Upper lobe of right lung (tissue), 1 donor: ENCODE measurements around the gene CKAP5. TPM values are rescaled to one million over a fixed set of nuclear protein-coding genes. Genes with fewer than 3 reads are reported as not detected.

Experiments
- ATAC-seq: fragments of 200-7000 bp; cut with Tn5 transposase; one replicate; pipeline ENCODE4 v1.9.1; 2020; ENCODE audit warnings: mild to moderate bottlenecking, moderate library complexity
- DNase-seq: peaks from one replicate; pipeline ENCODE4 v3.0.0-alpha.2; 2020
- H3K27ac ChIP-seq: fragments of 200-600 bp; one replicate; pipeline ENCODE4 v1.8.0; 2022
- H3K27me3 ChIP-seq: fragments of 200-600 bp; one replicate; pipeline ENCODE4 v1.8.0; 2022; ENCODE audit warnings: mild to moderate bottlenecking
- H3K36me3 ChIP-seq: fragments of 200-600 bp; one replicate; pipeline ENCODE4 v1.8.0; 2022
- H3K4me1 ChIP-seq: fragments of 200-600 bp; one replicate; pipeline ENCODE4 v1.8.0; 2022
- H3K4me3 ChIP-seq: fragments of 200-600 bp; one replicate; pipeline ENCODE4 v1.8.0; 2022; ENCODE audit warnings: mild to moderate bottlenecking
- H3K9me3 ChIP-seq: fragments of 200-600 bp; one replicate; pipeline ENCODE4 v1.8.0; 2022
- CTCF ChIP-seq: fragments of 200-600 bp; IDR thresholded peaks from one replicate; pipeline ENCODE4 v1.8.0; 2022; ENCODE audit warnings: antibody characterized with exemption
- intact Hi-C: fragments of 100-400 bp; cut with DNase I; formaldehyde crosslinking; loops from one replicate; pipeline ENCODE4 v1.11.0; 2022
- total RNA-seq: library from RNA; stranded (reverse); fragmentation: NEBNext Ultra II Directional; extraction: Animal tissue kit (Norgen Biotek cat#: 25700); gene quantifications from one replicate; pipeline ENCODE4 v1.2.1, GENCODE V29; 2021
- donor health status: DM: no; HTN: yes; CAD: no; lungs with severe emphysema.

The CKAP5 gene
- total RNA-seq, 1 donor from 2014 or later: 56.3 TPM

DNA sequence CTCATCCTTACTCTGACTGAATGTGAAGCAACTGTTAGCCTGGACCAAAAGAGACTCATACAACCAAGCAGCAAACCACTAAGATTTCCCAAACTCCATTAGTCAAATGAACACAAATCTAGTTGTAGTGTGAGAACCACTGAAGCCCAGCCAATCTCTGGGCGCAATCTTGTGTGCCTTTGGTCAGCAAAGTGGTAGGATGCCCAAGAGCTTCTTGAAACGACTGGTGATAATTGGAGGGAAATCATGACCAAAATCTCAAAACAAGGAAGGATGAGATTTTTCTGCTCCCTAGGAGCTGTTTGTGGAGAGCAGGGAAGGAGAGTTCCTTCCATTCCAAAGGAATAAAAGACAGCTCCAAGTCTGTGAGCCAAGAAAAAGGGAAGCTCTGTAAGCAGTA lies 103.0 kb downstream of the CKAP5 start:
- ATAC-seq (no peak), DNase-seq (no peak)
- no peak for TF ChIP-seq CTCF
- H3K9me3 ChIP-seq: no peaks in the 10 kb centered on the region
- H3K4me3 ChIP-seq: no peak overlapping the region
- H3K27ac ChIP-seq: no peak overlapping the region
- no peaks in the 10 kb centered on the region for H3K4me1 ChIP-seq
- intact Hi-C loops: no loop called here
- H3K36me3 ChIP-seq: peaks cover 65% of the 10 kb centered on the region
- no peaks in the 10 kb centered on the region for H3K27me3 ChIP-seq

GRCh38 chr11:46741600-46742484 lies 104.2 kb downstream of the CKAP5 start:
- no peak for TF ChIP-seq CTCF
- H3K27ac ChIP-seq: no peak overlapping the region

GRCh38 chr11:46738887-46739286 lies 107.2 kb downstream of the CKAP5 start:
- ATAC-seq (no peak), DNase-seq (no peak)
- no peaks in the 10 kb centered on the region for H3K9me3 ChIP-seq
- intact Hi-C loops: no loop called here
- H3K27ac ChIP-seq: no peak overlapping the region
- H3K36me3 ChIP-seq: peaks cover 27% of the 10 kb centered on the region
- no peaks in the 10 kb centered on the region for H3K27me3 ChIP-seq
- H3K4me1 ChIP-seq: no peaks in the 10 kb centered on the region
- TF ChIP-seq CTCF: no peak
- no peak overlapping the region for H3K4me3 ChIP-seq

More at GRCh38 chr11:46741600-46742484, 104.2 kb downstream of the CKAP5 start:
- DNase-seq (no peak), ATAC-seq (no peak)
- intact Hi-C loops: no loop called here
- peaks cover 53% of the 10 kb centered on the region for H3K36me3 ChIP-seq
- H3K27me3 ChIP-seq: no peaks in the 10 kb centered on the region
- no peak overlapping the region for H3K4me3 ChIP-seq
- no peaks in the 10 kb centered on the region for H3K4me1 ChIP-seq
- H3K9me3 ChIP-seq: no peaks in the 10 kb centered on the region

DNA sequence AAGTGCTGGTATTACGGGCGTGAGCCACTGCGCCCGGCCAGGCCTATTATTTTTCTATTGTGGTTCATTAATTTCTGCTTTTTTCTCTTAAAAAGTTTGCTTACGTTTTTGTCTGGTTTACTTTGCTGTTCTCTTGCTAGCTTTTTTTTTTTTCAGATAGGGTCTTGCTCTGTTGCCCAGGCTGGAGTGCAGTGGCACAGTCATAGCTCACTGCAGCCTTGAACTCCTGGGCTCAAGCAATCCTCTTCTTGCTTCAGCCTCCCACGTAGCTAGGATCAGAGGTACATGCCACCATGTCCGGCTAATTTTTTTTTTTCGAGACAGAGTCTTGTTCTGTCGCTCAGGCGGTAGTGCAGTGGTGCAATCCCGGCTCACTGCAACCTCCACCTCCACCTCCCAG lies 108.4 kb downstream of the CKAP5 start:
- no peak for TF ChIP-seq CTCF
- Histone ChIP-seq H3K9me3 (no peaks in the 10 kb centered on the region), H3K4me1 (no peaks in the 10 kb centered on the region), H3K36me3 (peaks cover 15% of the 10 kb centered on the region), H3K27ac (no peak overlapping the region), H3K4me3 (no peak overlapping the region), H3K27me3 (no peaks in the 10 kb centered on the region)
- DNase-seq (no peak), ATAC-seq (no peak)
- intact Hi-C loops: no loop called here

- Histone ChIP-seq H3K27me3 (no peaks in the 10 kb centered on the region), H3K27ac (no peak overlapping the region), H3K4me1 (no peaks in the 10 kb centered on the region), H3K4me3 (no peak overlapping the region), H3K9me3 (no peaks in the 10 kb centered on the region), H3K36me3 (peaks cover 4% of the 10 kb centered on the region)
- intact Hi-C loops: no loop called here
- ATAC-seq: no peak
- DNase-seq: no peak
- TF ChIP-seq CTCF: no peak
Observed at GRCh38 chr11:46736615-46737014, 109.5 kb downstream of the CKAP5 start.
